H1 (cell line): ENCODE measurements around the gene BIK. TPM values are rescaled to one million over a fixed set of nuclear protein-coding genes. Genes with fewer than 3 reads are reported as not detected.

Experiments
- ATF2 ChIP-seq: IDR thresholded peaks from 2 replicates; pipeline ENCODE4 v1.6.1; 2012; ENCODE audit warnings: low read length, inconsistent platforms
- HDAC6 ChIP-seq: IDR thresholded peaks from one replicate; pipeline ENCODE4 v1.7.1; 2012; ENCODE audit warnings: low read depth, mild to moderate bottlenecking, inconsistent platforms, low read length, moderate library complexity
- RBBP5 ChIP-seq: IDR thresholded peaks from 2 replicates; pipeline ENCODE4 v1.7.1; 2012; ENCODE audit warnings: low read depth, mild to moderate bottlenecking, inconsistent platforms, low read length, moderate library complexity, borderline replicate concordance
- RXRA ChIP-seq: IDR thresholded peaks from 2 replicates; pipeline ENCODE4 v1.6.1; 2011; ENCODE audit warnings: low read depth, mild to moderate bottlenecking, low read length, moderate library complexity; ENCODE audit not compliant: insufficient read depth
- SIN3A ChIP-seq, 2 experiments: IDR thresholded peaks in 1 of 2; conservative IDR thresholded peaks in 1 of 2; 2 replicates each; pipeline ENCODE4 v1.6.1; 2011 to 2012; ENCODE audit warnings: low read length in 2 of 2, improper control_type of control experiment in 1 of 2, low read depth in 1 of 2, mild to moderate bottlenecking in 1 of 2
- polyA plus RNA-seq, 7 experiments: library from polyadenylated mRNA; depleted of rRNA in 3 of 7; stranded (reverse) in 5 of 7; unstranded in 2 of 7; fragments of >200 nt in 5 of 7; fragments of 200-250 nt in 2 of 7; gene quantifications; 1 replicate in 5 of 7; 2 replicates in 1 of 7; 4 replicates in 1 of 7; pipeline versions ENCODE4 v1.2.1 to v1.2.3, GENCODE V29; 2011 to 2013; ENCODE audit warnings: missing spikeins in 2 of 7, mixed read lengths in 2 of 7
- total RNA-seq: library from RNA; stranded (reverse); fragmentation: NEBNext Ultra II Directional; extraction: Animal tissue kit (Norgen Biotek cat#: 25700); gene quantifications from 2 replicates; pipeline ENCODE4 v1.2.1, GENCODE V29; 2021

The BIK gene
- total and polyA plus RNA-seq, 2 of the 8 experiments (the other 6 are each of a cell fraction or from before 2014, with no cell fraction given) = 3.3 to 5.5 TPM

DNA sequence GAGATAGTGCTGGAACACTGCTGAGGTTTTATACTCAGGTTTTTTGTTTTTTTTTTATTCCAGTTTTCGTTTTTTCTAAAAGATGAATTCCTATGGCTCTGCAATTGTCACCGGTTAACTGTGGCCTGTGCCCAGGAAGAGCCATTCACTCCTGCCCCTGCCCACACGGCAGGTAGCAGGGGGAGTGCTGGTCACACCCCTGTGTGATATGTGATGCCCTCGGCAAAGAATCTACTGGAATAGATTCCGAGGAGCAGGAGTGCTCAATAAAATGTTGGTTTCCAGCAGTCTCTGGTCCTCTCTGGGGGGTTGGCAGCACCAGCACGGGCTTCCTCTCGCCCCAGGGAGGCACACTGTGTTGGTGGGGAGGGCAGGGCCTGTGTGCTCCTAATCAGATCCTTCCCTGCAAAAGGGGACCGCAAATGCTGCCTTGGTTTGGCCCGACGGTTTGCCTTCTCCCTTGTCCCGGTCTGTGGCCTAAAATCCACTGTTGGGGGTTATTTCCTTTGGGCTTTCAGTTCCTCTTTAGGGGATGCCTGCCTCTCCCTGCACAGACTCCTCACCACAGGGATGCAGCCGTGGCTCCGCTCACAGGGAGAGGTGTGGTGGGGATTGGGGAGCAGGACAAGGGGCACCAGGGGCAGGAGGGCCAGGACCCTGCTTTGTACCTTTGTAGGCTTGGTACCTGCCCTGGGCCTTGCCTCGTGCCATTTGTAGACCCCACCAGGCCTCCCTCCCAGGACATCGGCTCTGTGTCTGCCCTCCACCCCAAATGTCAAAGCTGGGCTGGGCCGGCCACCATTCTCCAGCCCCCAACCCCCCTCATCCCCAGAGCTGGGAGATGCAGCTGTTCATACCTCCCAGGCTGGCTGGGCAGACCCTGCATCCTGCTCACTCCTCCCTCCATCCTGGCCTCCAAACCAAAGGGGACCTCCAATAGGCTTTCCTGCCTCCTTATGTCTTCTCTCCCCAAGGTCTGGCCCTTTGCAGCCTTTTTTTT, 19.2 kb downstream of the BIK start (continued):
- no peak for TF ChIP-seq SIN3A (conservative IDR thresholded peaks at IDR 0.05 in 1 of 2, IDR thresholded peaks at IDR 0.05 in 1 of 2; ENCODE audit: low read depth in 1 of 2, low read length in 2 of 2)
- TF ChIP-seq ATF2 = no peak
- TF ChIP-seq RXRA = no peak
- TF ChIP-seq RBBP5 = no peak
- no peak for TF ChIP-seq HDAC6
